CD14-positive monocyte (primary cell): ENCODE results near the gene CWC25. TPM values are rescaled to one million over a fixed set of nuclear protein-coding genes. Genes with fewer than 3 reads are reported as not detected.
A peak's percentile ranks its signal among the peaks of the same experiment; 100 is the strongest.

Experiments used
- DNase-seq, 3 donors: peaks; one replicate each; pipeline ENCODE4 v3.0.0-alpha.2; 2011 to 2022
- H2AFZ ChIP-seq: 2 replicates; pipeline ENCODE4 v1.6.0; 2012; ENCODE audit warnings: mild to moderate bottlenecking, low read depth, low read length, inconsistent platforms; ENCODE audit not compliant: insufficient read depth, poor library complexity, severe bottlenecking
- H3K27ac ChIP-seq, 2 donors: 1 replicate in 1 of 2; 2 replicates in 1 of 2; pipeline ENCODE4 v1.5.1; 2012 to 2013; ENCODE audit warnings: low read length in 2 of 2, control low read depth in 1 of 2, inconsistent platforms in 1 of 2, low read depth in 1 of 2, mild to moderate bottlenecking in 1 of 2
- H3K27me3 ChIP-seq, 2 donors: one replicate each; pipeline versions ENCODE4 v1.6.0 to v1.6.1; 2011 to 2013; ENCODE audit warnings: low read length in 2 of 2; ENCODE audit not compliant: control insufficient read depth in 2 of 2, insufficient read depth in 2 of 2
- H3K36me3 ChIP-seq, 2 donors: replicated peaks in 1 of 2; 1 replicate in 1 of 2; 2 replicates in 1 of 2; pipeline versions ENCODE4 v1.5.1 to v1.6.1; 2012 to 2013; ENCODE audit warnings: low read length in 2 of 2, control low read depth in 1 of 2, inconsistent platforms in 1 of 2, mild to moderate bottlenecking in 1 of 2; ENCODE audit not compliant: insufficient read depth in 2 of 2, control insufficient read depth in 1 of 2
- H3K4me1 ChIP-seq, 2 donors: 1 replicate in 1 of 2; 2 replicates in 1 of 2; pipeline versions ENCODE4 v1.5.1 to v1.6.1; 2012 to 2013; ENCODE audit warnings: low read length in 2 of 2, control low read depth in 1 of 2, inconsistent platforms in 1 of 2, mild to moderate bottlenecking in 1 of 2, moderate library complexity in 1 of 2; ENCODE audit not compliant: insufficient read depth in 2 of 2, control insufficient read depth in 1 of 2
- H3K4me2 ChIP-seq: replicated peaks from 2 replicates; pipeline ENCODE3; 2012; ENCODE audit warnings: low read length, moderate library complexity, mild to moderate bottlenecking; ENCODE audit not compliant: poor library complexity, severe bottlenecking; ENCODE audit errors: extremely low read depth
- H3K4me3 ChIP-seq, 3 experiments: fragments of 200-600 bp in 1 of 3; sonication (generic) in 1 of 3; replicated peaks in 1 of 3; 1 replicate in 2 of 3; 2 replicates in 1 of 3; pipeline ENCODE4 v1.5.1; 2011 to 2013; ENCODE audit warnings: low read length in 3 of 3, mild to moderate bottlenecking in 3 of 3, control low read depth in 2 of 3, low read depth in 2 of 3, inconsistent platforms in 1 of 3, moderate library complexity in 1 of 3
- H3K79me2 ChIP-seq: 2 replicates; pipeline ENCODE4 v1.6.0; 2012; ENCODE audit warnings: mild to moderate bottlenecking, control low read depth, inconsistent platforms, low read length, moderate library complexity; ENCODE audit not compliant: insufficient read depth
- H3K9ac ChIP-seq: 2 replicates; pipeline ENCODE4 v1.6.0; 2017; ENCODE audit warnings: low read length, mild to moderate bottlenecking; ENCODE audit not compliant: insufficient read depth, poor library complexity, severe bottlenecking
- H3K9me3 ChIP-seq, 2 donors: replicated peaks in 1 of 2; 1 replicate in 1 of 2; 2 replicates in 1 of 2; pipeline versions ENCODE4 v1.5.1 to v1.6.1; 2012 to 2013; ENCODE audit warnings: low read length in 2 of 2, control low read depth in 1 of 2; ENCODE audit not compliant: control insufficient read depth in 1 of 2, insufficient read depth in 1 of 2
- H4K20me1 ChIP-seq: 2 replicates; pipeline ENCODE4 v1.6.0; 2012; ENCODE audit warnings: mild to moderate bottlenecking, low read length, control low read depth, moderate library complexity; ENCODE audit not compliant: insufficient read depth
- H3K27ac Mint-ChIP-seq, 7 donors: one replicate each; pipeline ENCODE4 v1.8.0; 2020; ENCODE audit warnings: mild to moderate bottlenecking in 7 of 7, mixed read lengths in 7 of 7, moderate library complexity in 6 of 7, inconsistent platforms in 2 of 7
- H3K27me3 Mint-ChIP-seq, 3 donors: one replicate each; pipeline ENCODE4 v1.8.0; 2021 to 2022; ENCODE audit warnings: low read depth in 3 of 3, mild to moderate bottlenecking in 3 of 3, mixed read lengths in 3 of 3, moderate library complexity in 3 of 3, inconsistent platforms in 1 of 3
- H3K36me3 Mint-ChIP-seq, 2 donors: one replicate each; pipeline ENCODE4 v1.8.0; 2020; ENCODE audit warnings: mixed read lengths in 2 of 2, inconsistent platforms in 1 of 2, mild to moderate bottlenecking in 1 of 2
- H3K4me1 Mint-ChIP-seq: one replicate; pipeline ENCODE4 v1.8.0; 2020; ENCODE audit warnings: mild to moderate bottlenecking, mixed read lengths
- H3K4me3 Mint-ChIP-seq, 2 donors: one replicate each; pipeline ENCODE4 v1.8.0; 2020; ENCODE audit warnings: mild to moderate bottlenecking in 2 of 2, mixed read lengths in 2 of 2, moderate library complexity in 1 of 2
- H3K9me3 Mint-ChIP-seq, 7 donors: one replicate each; pipeline ENCODE4 v1.8.0; 2020 to 2022; ENCODE audit warnings: mixed read lengths in 7 of 7, mild to moderate bottlenecking in 6 of 7, moderate library complexity in 6 of 7, inconsistent platforms in 2 of 7
- WGBS: methylation state at CpG from one replicate; pipeline ENCODE4 v1.1.5; 2013; ENCODE audit warnings: missing lambda C conversion rate; ENCODE audit not compliant: insufficient coverage; 5-methylcytosine and 5-hydroxymethylcytosine counted together
- intact Hi-C, 2 donors: fragments of 100-400 bp; cut with micrococcal nuclease; formaldehyde crosslinking; loops; one replicate each; pipeline versions ENCODE4 v1.15.0 to v1.15.1; 2023
- polyA plus RNA-seq, 3 donors: library from polyadenylated mRNA; depleted of rRNA in 1 of 3; unstranded in 2 of 3; stranded (reverse) in 1 of 3; fragments of 300-500 nt in 2 of 3; fragments of >200 nt in 1 of 3; fragmentation: Illumina TruSeq in 2 of 3; gene quantifications; 1 replicate in 2 of 3; 2 replicates in 1 of 3; pipeline ENCODE4 v1.2.3, GENCODE V29; 2012 to 2021
- TF ChIP-seq, protein P1 (sequence below): fragments of 200-600 bp; IDR thresholded peaks from one replicate; pipeline ENCODE4 v1.8.0; 2022; ENCODE audit warnings: antibody characterized with exemption, mild to moderate bottlenecking

The CWC25 gene
- polyA plus RNA-seq, 3 donors = 7.5 to 63.2 (median 8.4) TPM

DNA sequence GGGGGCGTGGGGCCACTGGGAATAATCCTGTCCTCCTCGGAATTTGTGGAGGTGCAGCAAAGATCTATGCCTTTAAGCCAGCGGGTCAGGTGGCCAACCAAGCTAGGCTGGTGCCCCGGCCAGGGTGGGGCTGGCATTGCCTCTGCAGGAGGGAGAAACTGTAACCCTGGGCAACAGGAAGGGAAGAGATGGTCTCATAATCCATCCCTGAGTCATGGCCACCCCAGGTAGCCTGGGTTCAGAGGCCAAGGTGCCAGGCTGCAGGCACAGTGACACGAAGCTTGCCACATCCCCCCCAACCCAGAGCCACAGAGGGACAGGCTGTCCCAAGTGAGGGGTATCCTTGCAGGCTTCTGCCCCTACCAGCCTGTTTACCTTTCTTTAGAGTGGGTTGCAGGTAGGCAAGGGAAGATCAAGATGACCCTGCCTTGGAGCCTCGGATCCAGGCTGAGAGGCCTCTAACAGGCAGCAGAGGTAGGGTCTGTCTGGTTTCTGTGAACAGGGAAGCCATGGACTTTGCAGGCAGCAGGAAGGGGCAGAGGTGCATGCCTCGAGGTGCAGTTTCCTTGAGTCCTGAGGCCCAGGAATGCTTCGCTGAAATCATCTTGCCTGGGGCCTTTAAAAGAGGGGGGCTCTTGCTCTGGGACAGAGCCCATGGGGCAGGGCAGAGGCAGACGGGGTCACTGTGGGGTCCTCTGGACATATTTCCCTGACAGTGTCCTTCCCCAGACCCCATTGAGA lies 48.7 kb upstream of the CWC25 start:
- peak overlapping the region in 5 of 7 donors; percentile 12 to 68 (median 62) for H3K27ac Mint-ChIP-seq
- Histone ChIP-seq H3K36me3 (peaks cover 21 to 53% of the 10 kb centered on the region in 2 donors), H3K4me2 (peak overlapping the region; percentile 1), H3K4me3 (no peak overlapping the region), H2AFZ (no peak overlapping the region), H3K27ac (peak overlapping the region in 1 of 2 donors; percentile 25), H3K27me3 (no peaks in the 10 kb centered on the region), H3K79me2 (peaks cover 89% of the 10 kb centered on the region), H3K4me1 (peaks cover 46 to 76% of the 10 kb centered on the region in 2 donors), H3K9me3 (no peaks in the 10 kb centered on the region), H4K20me1 (peaks cover 87% of the 10 kb centered on the region), H3K9ac (no peak overlapping the region)
- H3K27me3 Mint-ChIP-seq = no peaks in the 10 kb centered on the region
- 89% methylated on average over 8 of the region's 9 CpGs for WGBS
- H3K4me3 Mint-ChIP-seq = no peak overlapping the region
- intact Hi-C loops = loop anchor here in 1 of 2 donors (5.0 to 10.0 kb wide), 2 partner anchors 33 to 281 kb away; partner anchors contain the start of gene PLXDC1
- peaks cover 12 to 23% of the 10 kb centered on the region in 2 donors for H3K36me3 Mint-ChIP-seq
- DNase-seq = no peak
- TF ChIP-seq, protein P1, sequence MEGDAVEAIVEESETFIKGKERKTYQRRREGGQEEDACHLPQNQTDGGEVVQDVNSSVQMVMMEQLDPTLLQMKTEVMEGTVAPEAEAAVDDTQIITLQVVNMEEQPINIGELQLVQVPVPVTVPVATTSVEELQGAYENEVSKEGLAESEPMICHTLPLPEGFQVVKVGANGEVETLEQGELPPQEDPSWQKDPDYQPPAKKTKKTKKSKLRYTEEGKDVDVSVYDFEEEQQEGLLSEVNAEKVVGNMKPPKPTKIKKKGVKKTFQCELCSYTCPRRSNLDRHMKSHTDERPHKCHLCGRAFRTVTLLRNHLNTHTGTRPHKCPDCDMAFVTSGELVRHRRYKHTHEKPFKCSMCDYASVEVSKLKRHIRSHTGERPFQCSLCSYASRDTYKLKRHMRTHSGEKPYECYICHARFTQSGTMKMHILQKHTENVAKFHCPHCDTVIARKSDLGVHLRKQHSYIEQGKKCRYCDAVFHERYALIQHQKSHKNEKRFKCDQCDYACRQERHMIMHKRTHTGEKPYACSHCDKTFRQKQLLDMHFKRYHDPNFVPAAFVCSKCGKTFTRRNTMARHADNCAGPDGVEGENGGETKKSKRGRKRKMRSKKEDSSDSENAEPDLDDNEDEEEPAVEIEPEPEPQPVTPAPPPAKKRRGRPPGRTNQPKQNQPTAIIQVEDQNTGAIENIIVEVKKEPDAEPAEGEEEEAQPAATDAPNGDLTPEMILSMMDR = no peak
- no peaks in the 10 kb centered on the region for H3K9me3 Mint-ChIP-seq
- peaks cover 66% of the 10 kb centered on the region for H3K4me1 Mint-ChIP-seq

DNA sequence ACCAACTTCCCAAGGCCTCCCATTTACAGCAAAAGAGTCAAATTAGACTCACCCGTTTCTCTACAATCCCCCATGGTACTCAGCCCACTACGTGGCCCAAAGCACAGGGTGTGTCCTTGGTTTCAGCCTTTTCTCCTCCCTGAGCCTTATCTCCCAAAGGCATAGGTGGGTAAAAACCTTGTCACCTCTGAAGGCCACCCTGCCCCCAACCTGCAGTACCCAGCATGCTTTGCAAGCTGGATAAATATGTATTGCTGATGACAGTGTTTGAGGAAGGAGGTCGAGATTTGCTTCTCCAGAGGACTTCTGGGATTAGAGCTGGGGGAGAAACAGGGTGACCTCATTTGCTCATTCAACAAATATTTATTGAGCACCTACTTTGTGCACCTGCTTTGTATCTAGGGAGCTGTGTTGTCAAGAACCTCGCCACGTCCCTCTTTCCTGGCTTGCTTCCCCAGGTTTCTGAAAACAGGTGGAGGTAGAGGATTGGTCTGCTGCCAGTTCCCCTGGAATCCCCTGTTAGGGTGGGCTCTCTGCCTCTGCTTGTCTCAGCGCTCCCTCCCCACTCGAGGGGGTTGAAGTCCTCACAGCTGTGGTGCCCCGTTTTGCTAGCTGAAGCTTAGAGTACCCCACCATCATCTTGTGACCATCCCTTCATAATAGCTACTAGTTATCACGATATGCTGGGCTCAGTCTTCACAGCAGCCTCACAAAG lies 47.7 kb upstream of the CWC25 start:
- Histone ChIP-seq H3K9ac (peak overlapping the region; percentile 4), H2AFZ (no peak overlapping the region), H4K20me1 (peaks cover 77% of the 10 kb centered on the region), H3K4me3 (peak overlapping the region in 1 of 3 experiments; percentile 100), H3K27ac (peak overlapping the region; percentile 73 to 84), H3K79me2 (peaks cover 79% of the 10 kb centered on the region), H3K36me3 (peaks cover 11 to 43% of the 10 kb centered on the region in 2 donors), H3K9me3 (no peaks in the 10 kb centered on the region), H3K27me3 (no peaks in the 10 kb centered on the region), H3K4me2 (peak overlapping the region; percentile 81), H3K4me1 (peaks cover 55 to 78% of the 10 kb centered on the region in 2 donors)
- Mint-ChIP-seq H3K9me3 (no peaks in the 10 kb centered on the region), H3K27me3 (no peaks in the 10 kb centered on the region), H3K4me1 (peaks cover 66% of the 10 kb centered on the region), H3K36me3 (peaks cover 3 to 13% of the 10 kb centered on the region in 2 donors), H3K4me3 (peak overlapping the region in 1 of 2 donors; percentile 99), H3K27ac (peak overlapping the region in 6 of 7 donors; percentile 92 to 95 (median 94))
- TF ChIP-seq, protein P1 = no peak
- 79% methylated on average over 5 of the region's 9 CpGs for WGBS
- intact Hi-C loops = loop anchor here in 1 of 2 donors (5.0 to 10.0 kb wide), 2 partner anchors 34 to 282 kb away; partner anchors contain the start of gene PLXDC1
- no peak for DNase-seq
